Measurements from ENCODE around the gene COL4A4.

Gene COL4A4

GRCh38 chr2:227160164-227160563 lies 3.8 kb downstream of the COL4A4 start:
- DNase-seq, result no peak

- DNase-seq, result no peak
Measured at GRCh38 chr2:227154986-227155774, 8.8 kb downstream of the COL4A4 start.

GRCh38 chr2:227153758-227154486 lies 10.1 kb downstream of the COL4A4 start:
- no peak for DNase-seq

GRCh38 chr2:227153307-227153706 lies 10.7 kb downstream of the COL4A4 start:
- no peak for DNase-seq

- DNase-seq, result no peak
Measured at GRCh38 chr2:227152093-227152766, 11.8 kb downstream of the COL4A4 start.

GRCh38 chr2:227150222-227150936 lies 13.6 kb downstream of the COL4A4 start:
- DNase-seq, result no peak

GRCh38 chr2:227148106-227148505 lies 15.9 kb downstream of the COL4A4 start:
- no peak for DNase-seq

GRCh38 chr2:227147023-227147422 lies 17.0 kb downstream of the COL4A4 start:
- DNase-seq, result no peak

GRCh38 chr2:227146456-227146855 lies 17.5 kb downstream of the COL4A4 start:
- no peak for DNase-seq

GRCh38 chr2:227143895-227144294 lies 20.1 kb downstream of the COL4A4 start:
- DNase-seq, result no peak

- no peak for DNase-seq
Measured at GRCh38 chr2:227141301-227141700, 22.7 kb downstream of the COL4A4 start.

GRCh38 chr2:227134591-227134990 lies 29.4 kb downstream of the COL4A4 start:
- no peak for DNase-seq

GRCh38 chr2:227132986-227133385 lies 31.0 kb downstream of the COL4A4 start:
- no peak for DNase-seq

- DNase-seq, result no peak
Measured at GRCh38 chr2:227130636-227131035, 33.4 kb downstream of the COL4A4 start.

- peak; percentile 40 for DNase-seq
Measured at GRCh38 chr2:227127201-227127600, 36.8 kb downstream of the COL4A4 start.

GRCh38 chr2:227125506-227125905 lies 38.5 kb downstream of the COL4A4 start:
- DNase-seq, result no peak

GRCh38 chr2:227124811-227125210 lies 39.2 kb downstream of the COL4A4 start:
- DNase-seq, result no peak

- DNase-seq, result no peak
Measured at GRCh38 chr2:227123697-227124096, 40.3 kb downstream of the COL4A4 start.

GRCh38 chr2:227118353-227118752 lies 45.7 kb downstream of the COL4A4 start:
- no peak for DNase-seq

- DNase-seq, result no peak
Measured at GRCh38 chr2:227117852-227118251, 46.2 kb downstream of the COL4A4 start.

GRCh38 chr2:227117027-227117426 lies 47.0 kb downstream of the COL4A4 start:
- no peak for DNase-seq

- DNase-seq, result no peak
Measured at GRCh38 chr2:227115761-227116160, 48.2 kb downstream of the COL4A4 start.
